Transverse colon (tissue), 3 donors: ENCODE data around the gene MDGA2.

Experiments
- POLR2A ChIP-seq: fragments of 450-650 bp; IDR thresholded peaks from one replicate; pipeline ENCODE4 v1.6.1; 2016; ENCODE audit warnings: antibody characterized with exemption, mild to moderate bottlenecking, moderate library complexity
- TF ChIP-seq, protein P1 (sequence below), 5 experiments: fragments of 200-600 bp in 3 of 5; fragments of 450-650 bp in 2 of 5; sonication (generic) in 3 of 5; IDR thresholded peaks; 1 replicate in 2 of 5; 2 replicates in 3 of 5; pipeline ENCODE4 v1.5.1; 2016 to 2017; ENCODE audit warnings: antibody characterized with exemption in 5 of 5, inconsistent platforms in 3 of 5, mild to moderate bottlenecking in 2 of 5, moderate library complexity in 1 of 5

- TF ChIP-seq, protein P1, sequence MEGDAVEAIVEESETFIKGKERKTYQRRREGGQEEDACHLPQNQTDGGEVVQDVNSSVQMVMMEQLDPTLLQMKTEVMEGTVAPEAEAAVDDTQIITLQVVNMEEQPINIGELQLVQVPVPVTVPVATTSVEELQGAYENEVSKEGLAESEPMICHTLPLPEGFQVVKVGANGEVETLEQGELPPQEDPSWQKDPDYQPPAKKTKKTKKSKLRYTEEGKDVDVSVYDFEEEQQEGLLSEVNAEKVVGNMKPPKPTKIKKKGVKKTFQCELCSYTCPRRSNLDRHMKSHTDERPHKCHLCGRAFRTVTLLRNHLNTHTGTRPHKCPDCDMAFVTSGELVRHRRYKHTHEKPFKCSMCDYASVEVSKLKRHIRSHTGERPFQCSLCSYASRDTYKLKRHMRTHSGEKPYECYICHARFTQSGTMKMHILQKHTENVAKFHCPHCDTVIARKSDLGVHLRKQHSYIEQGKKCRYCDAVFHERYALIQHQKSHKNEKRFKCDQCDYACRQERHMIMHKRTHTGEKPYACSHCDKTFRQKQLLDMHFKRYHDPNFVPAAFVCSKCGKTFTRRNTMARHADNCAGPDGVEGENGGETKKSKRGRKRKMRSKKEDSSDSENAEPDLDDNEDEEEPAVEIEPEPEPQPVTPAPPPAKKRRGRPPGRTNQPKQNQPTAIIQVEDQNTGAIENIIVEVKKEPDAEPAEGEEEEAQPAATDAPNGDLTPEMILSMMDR (IDR thresholded peaks at IDR 0.05) = no peak
- TF ChIP-seq POLR2A = no peak
These were observed 397.7 kb downstream of the MDGA2 start for GRCh38 chr14:47277703-47278102.
